ENCODE results near the gene MYH13.
"Not testable (repeated sequence)": the region's sequence is repeated elsewhere in the genome, so short reads cannot be mapped to it uniquely, and the experiment has no call there.

MYH13 gene

GRCh38 chr17:10304758-10305300, 68.0 kb downstream of the MYH13 start:
- no peak for DNase-seq (ENCODE audit: low spot score)

- no peak for DNase-seq (ENCODE audit: low spot score)
Measured at GRCh38 chr17:10297691-10298090, 75.1 kb downstream of the MYH13 start.

DNA sequence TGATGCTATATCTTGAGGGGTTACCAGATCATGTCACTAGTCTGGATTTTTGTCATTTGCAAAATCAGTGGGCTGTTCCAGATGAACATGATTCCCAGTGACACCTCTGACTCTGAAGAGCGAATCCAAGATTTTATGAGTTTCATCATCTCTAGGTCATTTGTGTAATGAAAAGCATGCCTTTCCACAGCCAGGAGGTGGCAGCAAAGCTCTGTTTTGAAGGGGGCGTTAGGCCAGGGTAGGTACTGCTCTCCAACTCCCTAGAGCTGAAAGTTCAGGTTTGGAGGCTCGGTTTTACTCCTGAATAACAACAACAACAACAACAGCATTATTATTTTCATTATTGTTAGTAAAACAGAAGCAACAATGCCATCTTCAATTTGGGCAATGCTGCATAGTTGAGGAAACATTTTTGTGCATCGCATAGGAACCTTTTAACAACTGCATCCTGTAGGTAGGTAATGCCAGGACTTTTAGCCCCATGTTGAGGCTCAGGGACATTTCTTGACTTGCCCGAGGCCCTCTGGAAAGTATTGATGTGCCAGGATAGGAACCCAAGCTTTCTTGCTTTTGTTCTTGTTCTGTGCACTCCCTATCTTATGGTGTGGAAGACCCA, 77.0 kb downstream of the MYH13 start:
- DNase-seq (ENCODE audit: low spot score) = peak; percentile 39

- DNase-seq (ENCODE audit: low spot score) = no peak
Measured at GRCh38 chr17:10294180-10294579, 78.6 kb downstream of the MYH13 start.

- DNase-seq (ENCODE audit: low spot score) = no peak
Measured at GRCh38 chr17:10292057-10292937, 80.5 kb downstream of the MYH13 start.

GRCh38 chr17:10291576-10291975, 81.2 kb downstream of the MYH13 start:
- not testable (repeated sequence) for DNase-seq (ENCODE audit: low spot score)

- no peak for DNase-seq (ENCODE audit: low spot score)
Measured at GRCh38 chr17:10290041-10290440, 82.8 kb downstream of the MYH13 start.

DNA sequence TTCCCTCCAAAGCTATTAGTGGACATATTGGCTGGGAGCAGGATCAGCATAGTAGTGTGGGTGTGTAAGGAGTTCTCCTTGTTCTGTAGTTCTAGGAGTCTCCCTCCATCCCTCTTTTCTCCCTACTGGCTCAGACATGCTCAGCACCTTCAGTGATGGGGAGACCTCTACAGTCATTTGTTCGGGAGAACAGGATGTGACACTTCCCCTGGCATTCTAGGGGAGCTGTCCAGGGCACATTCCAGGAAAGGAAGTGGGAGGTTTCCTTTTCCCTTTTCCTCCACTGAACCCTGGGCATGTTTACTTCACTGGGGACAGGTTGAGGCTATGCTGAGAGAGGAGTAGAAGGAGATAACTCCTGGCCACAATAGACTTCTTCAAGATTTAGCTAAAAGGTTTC, 86.5 kb downstream of the MYH13 start:
- DNase-seq (ENCODE audit: low spot score) = no peak

- no peak for DNase-seq (ENCODE audit: low spot score)
Measured at GRCh38 chr17:10285896-10286295, 86.9 kb downstream of the MYH13 start.

DNA sequence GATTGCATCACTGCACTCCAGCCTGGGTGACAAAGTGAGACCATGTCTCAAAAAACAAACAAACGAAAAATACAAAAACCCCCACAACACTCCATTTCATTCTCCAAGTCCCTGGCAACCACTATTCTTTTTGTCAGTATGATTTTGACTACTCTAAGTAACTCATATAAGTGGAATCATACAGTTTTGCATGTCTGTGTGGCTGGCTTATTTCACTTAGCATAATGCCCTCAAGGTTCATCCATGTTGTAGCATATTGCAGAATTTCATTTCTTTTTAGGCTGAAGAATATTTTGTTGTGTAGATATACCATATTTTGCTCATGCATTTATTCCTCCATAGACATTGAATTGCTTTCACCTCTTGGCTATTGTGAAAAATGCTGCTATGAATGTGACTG, 92.7 kb downstream of the MYH13 start:
- no peak for DNase-seq (ENCODE audit: low spot score)

DNA sequence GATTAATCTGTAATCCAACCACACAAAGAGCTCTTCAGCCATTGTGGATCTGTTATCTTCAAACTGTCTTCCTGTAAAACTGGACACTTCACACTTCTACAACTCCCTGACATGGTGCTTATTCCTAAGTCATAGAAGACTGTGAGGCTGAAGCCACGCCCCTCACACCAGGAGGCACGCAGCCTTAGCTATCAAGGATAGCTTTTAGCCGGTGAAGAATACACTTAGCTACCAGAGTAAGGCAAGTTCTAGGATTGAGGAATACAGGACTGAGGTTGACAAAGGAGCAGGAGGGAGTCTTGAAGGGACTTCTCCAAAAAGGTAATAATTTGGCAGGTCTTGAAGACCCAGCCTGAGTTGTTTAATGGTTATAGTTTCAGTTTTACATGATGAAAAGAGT, 94.6 kb downstream of the MYH13 start:
- DNase-seq (ENCODE audit: low spot score) = no peak

- no peak for DNase-seq (ENCODE audit: low spot score)
Measured at GRCh38 chr17:10276436-10276835, 96.4 kb downstream of the MYH13 start.

GRCh38 chr17:10275418-10275817, 97.4 kb downstream of the MYH13 start:
- DNase-seq (ENCODE audit: low spot score) = no peak

DNA sequence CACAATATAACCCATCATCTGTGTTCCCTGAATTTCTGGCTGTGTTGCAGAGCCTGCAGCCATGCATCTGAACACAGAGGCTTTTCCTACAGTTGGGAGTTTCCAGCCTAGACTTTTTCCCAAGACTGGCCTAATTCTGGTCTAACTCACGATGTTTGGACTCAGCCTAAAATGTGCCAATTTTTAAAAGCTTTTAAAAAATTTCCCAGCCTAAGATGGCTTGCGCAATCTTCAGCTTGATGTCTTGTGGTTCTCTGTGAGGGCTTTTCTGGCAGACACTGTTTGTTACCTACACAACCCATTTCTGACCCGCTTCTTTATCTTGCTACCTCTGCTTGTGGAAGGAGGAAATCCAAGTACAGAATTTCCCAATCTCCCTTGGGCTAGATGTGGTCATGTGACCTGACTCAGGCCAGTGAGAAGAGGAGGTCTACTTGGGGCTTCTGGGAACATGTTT, 101.7 kb downstream of the MYH13 start:
- no peak for DNase-seq (ENCODE audit: low spot score)

- DNase-seq (ENCODE audit: low spot score) = no peak
Measured at GRCh38 chr17:10270258-10270657, 102.5 kb downstream of the MYH13 start.

- no peak for DNase-seq (ENCODE audit: low spot score)
Measured at GRCh38 chr17:10268005-10268404, 104.8 kb downstream of the MYH13 start.

- DNase-seq (ENCODE audit: low spot score) = no peak
Measured at GRCh38 chr17:10266296-10266876, 106.4 kb downstream of the MYH13 start.

DNA sequence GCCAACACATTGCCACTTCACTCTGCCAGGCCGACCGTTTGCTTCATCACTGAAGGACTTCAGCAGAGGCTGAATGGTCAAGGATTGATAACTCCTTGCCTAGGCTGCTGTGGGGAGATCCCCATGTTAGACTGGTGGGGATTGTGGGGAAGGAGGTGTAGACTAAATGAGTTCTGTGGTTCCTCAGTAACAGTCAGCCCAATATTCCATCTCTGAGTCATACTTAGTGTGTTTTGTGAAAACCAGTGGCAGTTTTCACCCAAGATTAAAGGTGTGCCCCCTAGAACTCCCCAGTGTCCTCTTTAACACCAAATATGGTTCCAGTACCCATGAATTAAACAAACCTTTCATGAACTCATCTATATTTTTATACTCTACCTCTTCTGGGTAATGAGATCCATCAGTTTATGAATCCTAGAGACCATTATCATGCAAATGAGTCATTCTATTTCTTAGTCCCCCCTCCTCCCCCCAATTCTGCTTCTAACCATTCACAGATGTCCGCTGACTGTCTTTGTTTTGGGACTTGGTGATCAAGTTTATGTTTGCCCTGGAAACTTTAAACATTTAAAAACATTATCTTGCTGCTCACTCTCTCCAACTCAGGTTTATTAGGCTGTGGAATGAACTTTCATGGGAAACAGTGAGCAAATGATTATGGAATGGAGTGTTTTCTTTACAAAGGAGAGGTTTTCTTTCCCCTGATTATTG, 107.6 kb downstream of the MYH13 start:
- no peak for DNase-seq (ENCODE audit: low spot score)

GRCh38 chr17:10264051-10264450, 108.8 kb downstream of the MYH13 start:
- no peak for DNase-seq (ENCODE audit: low spot score)

GRCh38 chr17:10262451-10262850, 110.4 kb downstream of the MYH13 start:
- no peak for DNase-seq (ENCODE audit: low spot score)

DNA sequence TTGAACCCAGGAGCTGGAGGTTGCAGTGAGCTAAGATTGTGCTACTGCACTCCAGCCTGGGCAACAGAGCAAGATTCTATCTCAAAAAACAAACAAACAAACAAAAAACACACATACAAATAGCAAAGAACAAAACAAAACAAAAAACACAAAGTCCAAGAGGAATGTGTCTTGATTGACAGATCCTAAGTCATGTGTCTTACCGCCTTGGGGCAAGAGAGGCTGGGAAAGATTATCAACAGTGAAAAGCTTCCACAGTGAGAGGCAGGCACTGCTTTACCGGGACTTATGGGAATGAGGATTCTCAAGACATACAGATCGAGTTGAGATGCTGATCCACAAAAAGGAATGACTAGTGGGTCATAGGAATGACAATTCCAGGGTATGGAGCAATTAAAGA, 111.7 kb downstream of the MYH13 start:
- no peak for DNase-seq (ENCODE audit: low spot score)
